ENCODE measurements around the gene ANO7.

The ANO7 gene

DNA sequence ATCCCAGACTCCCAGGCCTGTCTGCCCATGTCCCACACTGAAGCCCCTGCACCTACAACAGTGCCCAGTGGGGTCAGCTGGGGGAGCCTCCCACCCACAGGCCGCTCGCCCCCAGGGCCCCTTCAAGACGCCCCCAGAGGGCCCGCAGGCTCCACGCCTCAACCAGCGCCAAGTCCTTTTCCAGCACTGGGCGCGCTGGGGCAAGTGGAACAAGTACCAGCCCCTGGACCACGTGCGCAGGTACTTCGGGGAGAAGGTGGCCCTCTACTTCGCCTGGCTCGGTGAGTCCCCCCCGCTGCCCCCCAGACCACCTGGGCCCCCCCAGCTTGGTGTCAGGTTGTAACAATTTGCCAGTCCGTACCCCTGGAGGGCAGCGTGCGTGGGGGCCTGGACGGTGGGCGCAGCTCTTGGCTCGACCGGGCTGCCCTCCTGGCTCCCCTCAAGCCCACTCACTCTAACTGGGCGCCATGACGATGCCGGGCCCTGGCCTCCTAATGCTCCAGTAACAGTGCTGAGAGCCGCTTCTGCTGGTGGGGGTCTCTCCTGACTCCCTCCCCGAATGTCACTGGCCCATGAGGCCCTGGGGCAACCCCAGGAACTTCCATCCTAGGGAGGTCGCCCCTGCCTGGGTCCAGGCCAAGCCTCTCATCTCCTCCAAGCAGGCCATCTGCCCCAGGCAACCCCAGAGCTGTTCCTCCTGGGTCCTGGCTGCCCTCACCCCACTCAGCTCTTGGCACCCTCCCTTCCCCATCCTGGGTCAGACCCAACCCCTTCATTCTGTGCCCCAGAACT is 14.9 kb downstream of the ANO7 start:
- no peak for DNase-seq
- H3K27me3 ChIP-seq (replicated peaks) = no peaks in the 10 kb centered on the region
- H3K36me3 ChIP-seq (replicated peaks) = no peaks in the 10 kb centered on the region
- TF ChIP-seq, protein P1, sequence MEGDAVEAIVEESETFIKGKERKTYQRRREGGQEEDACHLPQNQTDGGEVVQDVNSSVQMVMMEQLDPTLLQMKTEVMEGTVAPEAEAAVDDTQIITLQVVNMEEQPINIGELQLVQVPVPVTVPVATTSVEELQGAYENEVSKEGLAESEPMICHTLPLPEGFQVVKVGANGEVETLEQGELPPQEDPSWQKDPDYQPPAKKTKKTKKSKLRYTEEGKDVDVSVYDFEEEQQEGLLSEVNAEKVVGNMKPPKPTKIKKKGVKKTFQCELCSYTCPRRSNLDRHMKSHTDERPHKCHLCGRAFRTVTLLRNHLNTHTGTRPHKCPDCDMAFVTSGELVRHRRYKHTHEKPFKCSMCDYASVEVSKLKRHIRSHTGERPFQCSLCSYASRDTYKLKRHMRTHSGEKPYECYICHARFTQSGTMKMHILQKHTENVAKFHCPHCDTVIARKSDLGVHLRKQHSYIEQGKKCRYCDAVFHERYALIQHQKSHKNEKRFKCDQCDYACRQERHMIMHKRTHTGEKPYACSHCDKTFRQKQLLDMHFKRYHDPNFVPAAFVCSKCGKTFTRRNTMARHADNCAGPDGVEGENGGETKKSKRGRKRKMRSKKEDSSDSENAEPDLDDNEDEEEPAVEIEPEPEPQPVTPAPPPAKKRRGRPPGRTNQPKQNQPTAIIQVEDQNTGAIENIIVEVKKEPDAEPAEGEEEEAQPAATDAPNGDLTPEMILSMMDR (IDR thresholded peaks at IDR 0.05; ENCODE audit: low read depth, low read length, missing control alignments) = no peak
- H3K27ac ChIP-seq = no peak overlapping the region
- no peak overlapping the region for H3K4me3 ChIP-seq (ENCODE audit: low read depth, low read length)
- in situ Hi-C loops (cut with HindIII; ENCODE audit: low pct_ligation_motif_present, low sequenced_read_pairs) = no loop called here

DNA sequence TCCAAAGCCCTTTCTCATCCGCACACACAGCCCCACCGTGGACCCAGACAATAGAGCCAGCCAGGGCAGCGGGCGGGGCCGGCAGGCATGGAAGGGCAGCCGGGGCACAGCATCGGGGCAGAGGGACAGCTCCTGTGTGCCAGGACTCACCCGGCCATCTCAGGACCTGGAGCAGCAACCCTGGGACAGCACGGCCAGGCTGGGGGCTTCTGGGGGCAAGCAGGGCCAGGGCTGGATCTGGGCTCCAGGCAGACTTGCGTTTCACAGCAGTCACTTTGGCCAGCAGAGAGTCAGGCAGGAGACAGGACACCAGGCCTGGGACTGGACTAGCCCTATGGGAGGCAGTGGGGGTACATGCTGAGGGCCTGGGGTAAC is 15.5 kb downstream of the ANO7 start:
- Histone ChIP-seq H3K27me3 (replicated peaks) (no peaks in the 10 kb centered on the region), H3K4me3 (ENCODE audit: low read depth, low read length) (no peak overlapping the region), H3K36me3 (replicated peaks) (no peaks in the 10 kb centered on the region), H3K27ac (no peak overlapping the region)
- TF ChIP-seq, protein P1 (IDR thresholded peaks at IDR 0.05; ENCODE audit: low read depth, low read length, missing control alignments) = no peak
- in situ Hi-C loops (cut with HindIII; ENCODE audit: low pct_ligation_motif_present, low sequenced_read_pairs) = no loop called here
- no peak for DNase-seq

DNA sequence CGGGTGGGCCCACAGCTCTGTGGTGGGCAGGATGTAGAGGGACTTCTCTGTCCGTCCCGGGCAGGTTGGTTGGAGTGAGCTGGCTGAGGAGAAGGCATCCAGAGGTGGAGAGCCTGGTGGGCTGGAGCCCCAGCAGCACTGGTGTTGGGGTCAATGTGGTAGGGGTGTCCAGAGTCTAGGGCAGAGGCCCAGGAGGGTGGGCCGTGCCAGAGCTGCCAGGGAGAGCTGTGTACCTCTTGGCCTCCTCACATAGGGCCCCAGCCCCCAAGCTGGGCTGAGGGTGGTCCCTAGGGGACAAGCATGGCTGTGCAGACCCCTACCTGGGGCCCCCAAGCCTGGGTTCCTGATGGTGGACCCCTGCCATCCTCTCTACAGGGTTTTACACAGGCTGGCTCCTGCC is 16.0 kb downstream of the ANO7 start:
- no peaks in the 10 kb centered on the region for H3K27me3 ChIP-seq (replicated peaks)
- TF ChIP-seq, protein P1 (IDR thresholded peaks at IDR 0.05; ENCODE audit: low read depth, low read length, missing control alignments) = no peak
- no peak overlapping the region for H3K4me3 ChIP-seq (ENCODE audit: low read depth, low read length)
- H3K27ac ChIP-seq = no peak overlapping the region
- no peaks in the 10 kb centered on the region for H3K36me3 ChIP-seq (replicated peaks)
- DNase-seq = no peak
- in situ Hi-C loops (cut with HindIII; ENCODE audit: low pct_ligation_motif_present, low sequenced_read_pairs) = no loop called here

DNA sequence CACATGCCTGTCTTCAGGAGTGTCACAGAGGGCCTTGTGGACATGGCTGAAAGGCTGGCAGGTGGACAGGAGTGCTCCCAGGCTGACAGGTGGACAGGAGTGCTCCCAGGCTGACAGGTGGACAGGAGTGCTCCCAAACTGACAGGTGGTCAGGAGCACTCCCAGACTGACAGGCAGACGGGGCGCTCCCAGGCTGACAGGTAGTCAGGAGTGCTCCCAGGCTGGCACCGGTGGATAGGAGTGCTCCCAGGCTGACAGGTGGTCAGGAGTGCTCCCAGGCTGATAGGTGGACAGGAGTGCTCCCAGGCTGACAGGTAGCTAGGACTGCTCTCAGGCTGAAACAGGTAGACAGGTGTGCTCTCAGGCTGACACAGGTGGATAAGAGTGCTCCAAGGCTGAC is 16.6 kb downstream of the ANO7 start:
- H3K4me3 ChIP-seq (ENCODE audit: low read depth, low read length) = no peak overlapping the region
- H3K36me3 ChIP-seq (replicated peaks) = no peaks in the 10 kb centered on the region
- no peaks in the 10 kb centered on the region for H3K27me3 ChIP-seq (replicated peaks)
- no peak for DNase-seq
- H3K27ac ChIP-seq = no peak overlapping the region
- in situ Hi-C loops (cut with HindIII; ENCODE audit: low pct_ligation_motif_present, low sequenced_read_pairs) = no loop called here
- TF ChIP-seq, protein P1 (IDR thresholded peaks at IDR 0.05; ENCODE audit: low read depth, low read length, missing control alignments) = no peak

DNA sequence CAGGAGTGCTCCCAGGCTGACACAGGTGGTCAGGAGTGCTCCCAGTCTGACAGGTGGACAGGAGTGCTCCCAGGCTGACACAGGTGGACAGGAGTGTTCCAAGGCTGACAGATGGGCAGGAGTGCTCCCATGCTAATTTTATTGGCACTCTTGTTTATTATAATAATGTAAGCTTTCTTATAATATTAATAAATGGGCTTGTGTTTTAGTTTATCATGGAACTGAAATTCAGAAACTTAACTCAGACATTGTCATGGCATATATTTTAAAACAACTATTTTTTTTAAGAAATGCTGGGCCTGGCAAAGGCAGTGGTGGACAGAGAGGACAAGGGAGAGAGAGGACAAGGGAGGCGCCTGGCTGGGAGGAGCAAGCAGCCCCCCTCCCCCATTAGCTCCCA is 18.7 kb downstream of the ANO7 start:
- H3K36me3 ChIP-seq (replicated peaks) = no peaks in the 10 kb centered on the region
- DNase-seq = no peak
- TF ChIP-seq, protein P1 (IDR thresholded peaks at IDR 0.05; ENCODE audit: low read depth, low read length, missing control alignments) = no peak
- no peak overlapping the region for H3K4me3 ChIP-seq (ENCODE audit: low read depth, low read length)
- no peak overlapping the region for H3K27ac ChIP-seq
- in situ Hi-C loops (cut with HindIII; ENCODE audit: low pct_ligation_motif_present, low sequenced_read_pairs) = no loop called here
- no peaks in the 10 kb centered on the region for H3K27me3 ChIP-seq (replicated peaks)

DNA sequence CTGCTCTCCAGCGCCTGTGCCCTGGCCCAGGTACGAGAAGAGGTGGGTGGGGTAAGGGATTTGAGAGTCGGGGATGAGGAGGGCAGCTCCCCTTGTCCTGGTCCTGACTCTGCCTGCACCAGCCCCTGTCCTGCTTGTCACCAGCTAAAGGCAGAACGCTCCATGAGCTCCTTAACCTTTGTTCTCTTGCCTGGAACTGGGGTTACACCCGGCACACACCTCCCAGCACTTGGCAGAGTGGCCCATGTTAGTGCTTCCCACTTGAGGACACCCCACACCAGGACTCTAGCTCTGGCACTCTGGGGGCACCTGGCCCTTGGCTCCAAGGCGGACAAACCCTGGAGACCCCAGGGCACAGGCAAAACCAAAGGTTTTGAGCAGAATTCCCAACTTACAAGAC is 19.2 kb downstream of the ANO7 start:
- H3K4me3 ChIP-seq (ENCODE audit: low read depth, low read length) = no peak overlapping the region
- in situ Hi-C loops (cut with HindIII; ENCODE audit: low pct_ligation_motif_present, low sequenced_read_pairs) = no loop called here

More for the DNA sequence above, 19.2 kb downstream of the ANO7 start:
- no peak overlapping the region for H3K27ac ChIP-seq
- no peaks in the 10 kb centered on the region for H3K27me3 ChIP-seq (replicated peaks)
- TF ChIP-seq, protein P1 (IDR thresholded peaks at IDR 0.05; ENCODE audit: low read depth, low read length, missing control alignments) = no peak
- H3K36me3 ChIP-seq (replicated peaks) = no peaks in the 10 kb centered on the region
- DNase-seq = no peak

Measured in brain microvascular endothelial cell (primary cell).